Ecto neural progenitor cell (in vitro differentiated cells): ENCODE data around the gene DPM1.

Experiments
- DNase-seq: peaks from one replicate; pipeline ENCODE4 v3.0.0-alpha.2; 2018; ENCODE audit warnings: low spot score

Gene DPM1

GRCh38 chr20:50930139-50930975, 28.0 kb downstream of the DPM1 start:
- peak; percentile 60 for DNase-seq

- DNase-seq: peak; percentile 93
These were observed 28.8 kb downstream of the DPM1 start for GRCh38 chr20:50929299-50930138.

- DNase-seq: no peak
These were observed 29.9 kb downstream of the DPM1 start for GRCh38 chr20:50928469-50928868.

GRCh38 chr20:50926530-50926929, 31.8 kb downstream of the DPM1 start:
- DNase-seq: no peak

GRCh38 chr20:50924261-50924920, 33.9 kb downstream of the DPM1 start:
- no peak for DNase-seq

- DNase-seq: no peak
These were observed 36.4 kb downstream of the DPM1 start for GRCh38 chr20:50921803-50922501.

GRCh38 chr20:50920997-50921396, 37.3 kb downstream of the DPM1 start:
- no peak for DNase-seq

GRCh38 chr20:50919567-50919966, 38.8 kb downstream of the DPM1 start:
- no peak for DNase-seq

- no peak for DNase-seq
These were observed 39.9 kb downstream of the DPM1 start for GRCh38 chr20:50918403-50918802.

GRCh38 chr20:50916934-50917333, 41.4 kb downstream of the DPM1 start:
- DNase-seq: no peak

- DNase-seq: no peak
These were observed 42.1 kb downstream of the DPM1 start for GRCh38 chr20:50916257-50916656.

GRCh38 chr20:50915424-50915823, 42.9 kb downstream of the DPM1 start:
- DNase-seq: no peak

- no peak for DNase-seq
These were observed 44.5 kb downstream of the DPM1 start for GRCh38 chr20:50913690-50914375.

GRCh38 chr20:50911716-50912115, 46.6 kb downstream of the DPM1 start:
- DNase-seq: no peak

GRCh38 chr20:50911030-50911429, 47.3 kb downstream of the DPM1 start:
- DNase-seq: no peak

- no peak for DNase-seq
These were observed 48.9 kb downstream of the DPM1 start for GRCh38 chr20:50909413-50909812.

- DNase-seq: no peak
These were observed 54.2 kb downstream of the DPM1 start for GRCh38 chr20:50904067-50904570.

- no peak for DNase-seq
These were observed 54.8 kb downstream of the DPM1 start for GRCh38 chr20:50903353-50904051.

- DNase-seq: no peak
These were observed 57.0 kb downstream of the DPM1 start for GRCh38 chr20:50901301-50901700.

GRCh38 chr20:50900261-50900660, 58.1 kb downstream of the DPM1 start:
- DNase-seq: no peak

- DNase-seq: no peak
These were observed 59.9 kb downstream of the DPM1 start for GRCh38 chr20:50898475-50898874.
